ENCODE data around the gene ARHGAP15. TPM values are rescaled to one million over a fixed set of nuclear protein-coding genes. Genes with fewer than 3 reads are reported as not detected.

ARHGAP15 gene
- total RNA-seq, 4 donors from 2014 or later, result 1.7 to 16.8 (median 3.7) TPM

DNA sequence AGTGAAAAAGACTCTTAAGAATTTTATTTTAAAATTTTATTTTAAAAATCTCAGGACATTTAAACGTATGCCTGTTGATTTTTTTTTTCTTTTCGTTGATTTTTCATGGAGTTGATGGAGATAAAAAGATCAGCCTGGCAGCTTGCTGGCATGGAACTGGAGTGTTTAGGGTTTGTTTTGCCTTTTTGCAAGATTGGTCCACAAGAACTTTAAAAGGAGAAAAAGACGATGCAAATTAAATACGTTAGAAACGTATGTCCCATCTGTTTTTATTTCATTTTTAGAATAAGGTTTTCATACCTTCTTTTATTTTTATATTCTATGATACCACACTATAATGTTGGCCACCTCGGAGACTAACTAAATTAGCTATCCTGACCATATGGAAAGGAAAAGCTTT, 254.9 kb downstream of the ARHGAP15 start:
- DNase-seq, result no peak
- no peak overlapping the region for H3K27ac ChIP-seq
- intact Hi-C loops (cut with DNase I), result no loop called here
- H3K36me3 ChIP-seq, result no peaks in the 10 kb centered on the region
- no peaks in the 10 kb centered on the region for H3K9me3 ChIP-seq
- no peaks in the 10 kb centered on the region for H3K4me1 ChIP-seq
- no peaks in the 10 kb centered on the region for H3K27me3 ChIP-seq
- TF ChIP-seq CTCF (IDR thresholded peaks at IDR 0.05) (no peak), POLR2A (IDR thresholded peaks at IDR 0.05) (no peak)
- no peak overlapping the region for H3K4me3 ChIP-seq
- WGBS, 2 donors, result 84 to 93% methylated on average over 6 of the region's 6 CpGs

DNA sequence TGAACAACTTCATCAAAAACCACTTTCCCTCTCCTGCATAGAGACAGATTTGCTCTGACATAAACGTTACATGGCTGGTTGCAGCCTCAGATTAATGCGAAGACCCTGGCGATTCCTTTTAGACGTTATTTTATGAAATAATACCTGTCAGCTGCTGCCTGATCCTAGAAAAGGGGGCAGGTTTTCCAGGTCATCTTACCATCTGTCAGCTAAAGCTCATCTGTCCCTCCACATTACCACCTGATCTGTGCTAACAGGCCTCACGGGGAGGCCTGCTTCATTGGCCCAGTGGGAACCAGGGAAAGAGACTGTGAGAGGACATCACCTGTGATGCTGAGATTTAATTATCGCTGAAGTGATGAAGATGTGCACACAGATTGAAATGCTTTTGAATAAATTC, 261.0 kb downstream of the ARHGAP15 start:
- H3K9me3 ChIP-seq, result no peaks in the 10 kb centered on the region
- no peak overlapping the region for H3K27ac ChIP-seq
- TF ChIP-seq POLR2A (IDR thresholded peaks at IDR 0.05) (no peak), CTCF (IDR thresholded peaks at IDR 0.05) (no peak)
- H3K36me3 ChIP-seq, result no peaks in the 10 kb centered on the region
- no peak overlapping the region for H3K4me3 ChIP-seq
- 88 to 89% methylated on average over 6 of the region's 6 CpGs for WGBS, 2 donors
- intact Hi-C loops (cut with DNase I), result no loop called here
- no peak for DNase-seq
- no peaks in the 10 kb centered on the region for H3K27me3 ChIP-seq
- no peaks in the 10 kb centered on the region for H3K4me1 ChIP-seq

DNA sequence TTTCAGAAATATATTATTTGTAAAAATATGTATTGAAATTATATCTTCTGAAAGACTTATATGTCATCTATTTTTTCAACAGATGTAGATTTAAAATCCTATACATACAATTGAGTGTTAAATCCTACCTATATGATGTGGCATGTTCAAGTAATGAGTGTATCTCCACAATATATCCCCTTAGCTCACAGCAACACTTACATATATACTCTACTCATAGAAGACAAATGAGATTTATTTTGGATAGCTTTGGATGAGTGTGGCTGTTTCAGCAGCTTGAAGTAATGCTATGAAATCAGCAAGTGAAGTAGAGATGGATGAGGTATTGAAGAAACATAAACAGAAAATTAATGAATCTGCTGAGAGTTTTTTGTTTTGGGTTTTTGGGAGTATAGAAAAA, 263.1 kb downstream of the ARHGAP15 start:
- Histone ChIP-seq H3K4me3 (no peak overlapping the region), H3K27ac (no peak overlapping the region), H3K36me3 (no peaks in the 10 kb centered on the region), H3K4me1 (no peaks in the 10 kb centered on the region), H3K27me3 (no peaks in the 10 kb centered on the region), H3K9me3 (no peaks in the 10 kb centered on the region)
- TF ChIP-seq POLR2A (IDR thresholded peaks at IDR 0.05) (no peak), CTCF (IDR thresholded peaks at IDR 0.05) (no peak)
- no peak for DNase-seq
- intact Hi-C loops (cut with DNase I), result no loop called here

DNA sequence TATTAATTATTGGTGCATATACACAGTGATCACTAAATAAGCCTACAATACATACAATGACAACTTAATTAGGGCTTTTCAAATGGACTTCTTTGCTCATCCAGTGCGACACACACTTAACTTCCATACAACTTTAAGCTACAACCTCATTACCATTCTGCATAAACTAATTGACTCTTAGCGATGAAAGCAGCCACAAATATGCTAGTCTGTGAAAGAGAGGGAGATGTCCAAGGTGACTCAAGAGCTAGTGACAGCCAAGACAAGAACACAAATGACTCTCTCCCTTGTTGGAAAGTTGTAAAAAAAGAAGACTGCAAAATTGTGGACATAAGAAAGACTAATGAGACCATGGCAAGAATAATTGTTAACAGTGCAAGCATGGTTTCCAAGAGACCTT, 264.8 kb downstream of the ARHGAP15 start:
- Histone ChIP-seq H3K36me3 (no peaks in the 10 kb centered on the region), H3K4me3 (no peak overlapping the region), H3K27me3 (no peaks in the 10 kb centered on the region), H3K4me1 (peaks cover 0 to 17% (median 9%) of the 10 kb centered on the region in 3 donors), H3K27ac (no peak overlapping the region), H3K9me3 (no peaks in the 10 kb centered on the region)
- TF ChIP-seq POLR2A (IDR thresholded peaks at IDR 0.05) (no peak), CTCF (IDR thresholded peaks at IDR 0.05) (no peak)
- intact Hi-C loops (cut with DNase I), result no loop called here
- DNase-seq, result no peak
- WGBS, 2 donors, result 93 to 98% methylated on average over 2 of the region's 2 CpGs

- no peak for DNase-seq
- intact Hi-C loops (cut with DNase I), result no loop called here
- no peaks in the 10 kb centered on the region for H3K9me3 ChIP-seq
- H3K36me3 ChIP-seq, result no peaks in the 10 kb centered on the region
- H3K4me3 ChIP-seq, result no peak overlapping the region
- H3K27ac ChIP-seq, result no peak overlapping the region
- WGBS, 2 donors, result 21 to 56% methylated on average over 3 of the region's 3 CpGs
- H3K4me1 ChIP-seq, result peaks cover 4 to 25% (median 11%) of the 10 kb centered on the region in 3 donors
- TF ChIP-seq CTCF (IDR thresholded peaks at IDR 0.05) (no peak), POLR2A (IDR thresholded peaks at IDR 0.05) (no peak)
- H3K27me3 ChIP-seq, result no peaks in the 10 kb centered on the region
Observed at GRCh38 chr2:143397884-143398614, 268.8 kb downstream of the ARHGAP15 start.

All from esophagus squamous epithelium (tissue), 5 donors.